PC-3 (cell line): ENCODE measurements around the gene PREX1.

Experiments
- CTCF ChIP-seq: fragments of 300-600 bp; sonication (generic); conservative IDR thresholded peaks from 2 replicates; pipeline ENCODE4 v1.5.1; 2017; ENCODE audit warnings: antibody characterized with exemption, low read depth, mild to moderate bottlenecking, low read length
- EZH2 ChIP-seq: fragments of 300-600 bp; sonication (generic); IDR thresholded peaks from one replicate; pipeline ENCODE4 v1.6.1; 2017; ENCODE audit warnings: antibody characterized with exemption, mild to moderate bottlenecking, low read length; ENCODE audit not compliant: unreplicated experiment

GRCh38 chr20:48751871-48752270 lies 75.9 kb downstream of the PREX1 start:
- TF ChIP-seq CTCF (no peak), EZH2 (no peak)
